Psoas muscle (tissue), 8 donors: ENCODE measurements around the gene KCNS3. TPM values are rescaled to one million over a fixed set of nuclear protein-coding genes. Genes with fewer than 3 reads are reported as not detected.

ENCODE experiments used
- ATAC-seq, 4 donors: fragments of 200-7000 bp; cut with Tn5 transposase; one replicate each; pipeline ENCODE4 v1.9.1; 2020; ENCODE audit warnings: moderate library complexity in 3 of 4, mild to moderate bottlenecking in 2 of 4
- DNase-seq, 2 donors: peaks; one replicate each; pipeline ENCODE4 v3.0.0-alpha.2; 2020
- H3K27ac ChIP-seq: fragments of 200-600 bp; one replicate; pipeline ENCODE4 v1.8.0; 2022
- H3K27me3 ChIP-seq, 3 donors: fragments of 200-600 bp in 1 of 3; one replicate each; pipeline versions ENCODE4 v1.6.1 to v1.8.0; 2013 to 2022; ENCODE audit warnings: low read length in 2 of 3, mild to moderate bottlenecking in 2 of 3, moderate library complexity in 1 of 3; ENCODE audit not compliant: insufficient read depth in 3 of 3
- H3K36me3 ChIP-seq, 2 donors: fragments of 200-600 bp in 1 of 2; one replicate each; pipeline versions ENCODE4 v1.6.1 to v1.8.0; 2013 to 2022; ENCODE audit warnings: low read depth in 1 of 2, mild to moderate bottlenecking in 1 of 2, moderate library complexity in 1 of 2; ENCODE audit not compliant: insufficient read depth in 1 of 2
- H3K4me1 ChIP-seq: fragments of 200-600 bp; one replicate; pipeline ENCODE4 v1.8.0; 2022
- H3K4me3 ChIP-seq: fragments of 200-600 bp; one replicate; pipeline ENCODE4 v1.8.0; 2022; ENCODE audit warnings: mild to moderate bottlenecking
- H3K9me3 ChIP-seq: fragments of 200-600 bp; one replicate; pipeline ENCODE4 v1.8.0; 2022
- WGBS, 3 donors: extraction: QIAGEN DNeasy Blood & Tissue Kit; methylation state at CpG; one replicate each; pipeline versions ENCODE4 v1.1.6 to v1.1.7; 2013; 5-methylcytosine and 5-hydroxymethylcytosine counted together
- intact Hi-C, 2 donors: fragments of 100-400 bp; cut with DNase I; formaldehyde crosslinking; loops; one replicate each; pipeline versions ENCODE4 v1.11.0 to v1.14.2; 2022
- polyA plus RNA-seq, 3 donors: library from polyadenylated mRNA; stranded (reverse); fragments of 200-250 nt; gene quantifications; one replicate each; pipeline ENCODE4 v1.2.3, GENCODE V29; 2013
- total RNA-seq, 4 donors: library from RNA; stranded (reverse); fragmentation: NEBNext Ultra II Directional in 2 of 4; extraction: Animal tissue kit (Norgen Biotek cat#: 25700) in 2 of 4; gene quantifications; one replicate each; pipeline versions ENCODE4 v1.2.1 to v1.2.4, GENCODE V29; 2021 to 2023
- TF ChIP-seq, protein P1 (sequence below): fragments of 200-600 bp; IDR thresholded peaks from one replicate; pipeline ENCODE4 v1.8.0; 2022; ENCODE audit warnings: antibody characterized with exemption
- donor health status: healthy with polysubstance abuse.
- donor health status: DM: no; HTN: no; CAD: no; lungs with moderate emphysema.
- donor health status: Bipolar disorder and iron deficiency.
- donor health status: healthy.
- donor health status: DM: yes; HTN: yes; CAD: no.
- donor health status: DM: no; HTN: no; CAD: no.
- donor health status: DM: no; HTN: no; CAD: no.
- donor health status: DM: yes; HTN: yes; CAD: no.

The KCNS3 gene
- total and polyA plus RNA-seq, 7 donors, result 3.6 to 29.2 (median 12.1) TPM

GRCh38 chr2:17850151-17850550 is 28.3 kb upstream of the KCNS3 start:
- 77 to 85% (median 80%) methylated on average over 4 of the region's 4 CpGs for WGBS, 3 donors

GRCh38 chr2:17851731-17852585 is 26.5 kb upstream of the KCNS3 start:
- 40 to 44% (median 41%) methylated on average over 9 of the region's 9 CpGs for WGBS, 3 donors
- TF ChIP-seq, protein P1, sequence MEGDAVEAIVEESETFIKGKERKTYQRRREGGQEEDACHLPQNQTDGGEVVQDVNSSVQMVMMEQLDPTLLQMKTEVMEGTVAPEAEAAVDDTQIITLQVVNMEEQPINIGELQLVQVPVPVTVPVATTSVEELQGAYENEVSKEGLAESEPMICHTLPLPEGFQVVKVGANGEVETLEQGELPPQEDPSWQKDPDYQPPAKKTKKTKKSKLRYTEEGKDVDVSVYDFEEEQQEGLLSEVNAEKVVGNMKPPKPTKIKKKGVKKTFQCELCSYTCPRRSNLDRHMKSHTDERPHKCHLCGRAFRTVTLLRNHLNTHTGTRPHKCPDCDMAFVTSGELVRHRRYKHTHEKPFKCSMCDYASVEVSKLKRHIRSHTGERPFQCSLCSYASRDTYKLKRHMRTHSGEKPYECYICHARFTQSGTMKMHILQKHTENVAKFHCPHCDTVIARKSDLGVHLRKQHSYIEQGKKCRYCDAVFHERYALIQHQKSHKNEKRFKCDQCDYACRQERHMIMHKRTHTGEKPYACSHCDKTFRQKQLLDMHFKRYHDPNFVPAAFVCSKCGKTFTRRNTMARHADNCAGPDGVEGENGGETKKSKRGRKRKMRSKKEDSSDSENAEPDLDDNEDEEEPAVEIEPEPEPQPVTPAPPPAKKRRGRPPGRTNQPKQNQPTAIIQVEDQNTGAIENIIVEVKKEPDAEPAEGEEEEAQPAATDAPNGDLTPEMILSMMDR, result peak; percentile 91
- H3K4me3 ChIP-seq, result no peak overlapping the region
- no peaks in the 10 kb centered on the region for H3K9me3 ChIP-seq
- ATAC-seq (peak; percentile 93 to 99 (median 95)), DNase-seq (peak; percentile 44 to 75)
- intact Hi-C loops, result loop anchor here (1.0 to 10.0 kb wide), 6 partner anchors 215 to 525 kb away; no protein-coding TSS in a partner anchor
- H3K4me1 ChIP-seq, result no peaks in the 10 kb centered on the region
- no peak overlapping the region for H3K27ac ChIP-seq
- H3K27me3 ChIP-seq, result no peaks in the 10 kb centered on the region
- H3K36me3 ChIP-seq, result no peaks in the 10 kb centered on the region

More at GRCh38 chr2:17850151-17850550, 28.3 kb upstream of the KCNS3 start:
- no peak overlapping the region for H3K27ac ChIP-seq
- DNase-seq (no peak), ATAC-seq (no peak)
- TF ChIP-seq, protein P1, result no peak
- no peaks in the 10 kb centered on the region for H3K9me3 ChIP-seq
- intact Hi-C loops, result loop anchor here (5.0 to 10.0 kb wide), 5 partner anchors 217 to 527 kb away; no protein-coding TSS in a partner anchor
- no peaks in the 10 kb centered on the region for H3K27me3 ChIP-seq
- H3K36me3 ChIP-seq, result no peaks in the 10 kb centered on the region
- no peaks in the 10 kb centered on the region for H3K4me1 ChIP-seq
- no peak overlapping the region for H3K4me3 ChIP-seq

DNA sequence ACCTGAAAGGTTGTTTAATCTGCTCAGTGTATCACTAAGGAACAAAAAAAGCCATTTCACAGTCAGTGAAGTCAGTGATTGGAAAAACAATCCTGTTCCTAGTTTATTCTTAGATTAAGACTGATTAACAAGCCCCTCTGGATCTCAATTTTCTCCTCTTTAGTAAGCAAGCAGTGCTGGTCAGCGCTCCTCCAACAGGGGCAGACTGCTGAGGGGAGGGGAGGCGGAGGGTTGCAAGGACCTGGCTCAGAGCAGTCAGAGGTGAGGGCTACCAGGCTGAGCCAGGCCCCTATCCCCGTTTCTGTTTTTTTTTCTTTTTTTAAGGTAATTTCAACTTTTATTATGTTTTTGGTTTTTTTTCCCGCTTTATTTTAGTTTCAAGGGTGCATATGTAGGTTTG is 24.7 kb upstream of the KCNS3 start:
- Histone ChIP-seq H3K4me1 (no peaks in the 10 kb centered on the region), H3K9me3 (no peaks in the 10 kb centered on the region), H3K27ac (no peak overlapping the region), H3K27me3 (no peaks in the 10 kb centered on the region), H3K36me3 (no peaks in the 10 kb centered on the region), H3K4me3 (no peak overlapping the region)
- no peak for ATAC-seq
- WGBS, 3 donors, result 73 to 77% (median 76%) methylated on average over 4 of the region's 4 CpGs
- DNase-seq, result no peak
- TF ChIP-seq, protein P1, result no peak
- intact Hi-C loops, result loop anchor here (5.0 to 10.0 kb wide), 5 partner anchors 214 to 524 kb away; no protein-coding TSS in a partner anchor

GRCh38 chr2:17857021-17857420 is 21.4 kb upstream of the KCNS3 start:
- WGBS, 3 donors, result 30 to 47% (median 32%) methylated on average over 3 of the region's 3 CpGs
- TF ChIP-seq, protein P1, result no peak
- no peaks in the 10 kb centered on the region for H3K9me3 ChIP-seq
- intact Hi-C loops, result loop anchor here in 1 of 2 donors (10.0 kb wide), 1 partner anchor 518 kb away; no protein-coding TSS in a partner anchor
- no peak overlapping the region for H3K27ac ChIP-seq
- no peak for DNase-seq
- H3K27me3 ChIP-seq, result no peaks in the 10 kb centered on the region
- H3K4me1 ChIP-seq, result no peaks in the 10 kb centered on the region
- H3K4me3 ChIP-seq, result no peak overlapping the region
- H3K36me3 ChIP-seq, result no peaks in the 10 kb centered on the region
- ATAC-seq, result no peak
